SK-N-MC (cell line): Measurements from ENCODE around the gene FAM72B.
A peak's percentile ranks its signal among the peaks of the same experiment; 100 is the strongest.
"Not testable (repeated sequence)": the region's sequence is repeated elsewhere in the genome, so short reads cannot be mapped to it uniquely, and the experiment has no call there.

Experiments used
- DNase-seq: peaks from one replicate; pipeline ENCODE4 v3.0.0-alpha.2; 2011; ENCODE audit warnings: low read depth, low spot score
- H3K27ac ChIP-seq: fragments of 200-600 bp; sonication (generic); 2 replicates; pipeline ENCODE4 v1.5.1; 2016; ENCODE audit warnings: mixed run types
- H3K36me3 ChIP-seq: fragments of 200-600 bp; sonication (generic); 2 replicates; pipeline ENCODE4 v1.6.1; 2017; ENCODE audit warnings: antibody characterized with exemption, low read length, mixed read lengths; ENCODE audit not compliant: insufficient read depth
- H3K4me3 ChIP-seq: fragments of 200-600 bp; sonication (generic); 2 replicates; pipeline ENCODE4 v1.5.1; 2016
- H3K9ac ChIP-seq: fragments of 200-600 bp; sonication (generic); 2 replicates; pipeline ENCODE4 v1.8.0; 2017; ENCODE audit warnings: mixed run types, mixed read lengths; ENCODE audit not compliant: insufficient read length
- H3K9me3 ChIP-seq: fragments of 200-600 bp; sonication (generic); 2 replicates; pipeline ENCODE4 v1.6.1; 2017; ENCODE audit warnings: low read depth, mild to moderate bottlenecking, antibody characterized with exemption, low read length, moderate library complexity, mixed read lengths

FAM72B gene

GRCh38 chr1:121208375-121208774 is 24.2 kb upstream of the FAM72B start:
- not testable (repeated sequence) for H3K36me3 ChIP-seq, H3K27ac ChIP-seq, DNase-seq, H3K9me3 ChIP-seq, H3K9ac ChIP-seq, H3K4me3 ChIP-seq

DNA sequence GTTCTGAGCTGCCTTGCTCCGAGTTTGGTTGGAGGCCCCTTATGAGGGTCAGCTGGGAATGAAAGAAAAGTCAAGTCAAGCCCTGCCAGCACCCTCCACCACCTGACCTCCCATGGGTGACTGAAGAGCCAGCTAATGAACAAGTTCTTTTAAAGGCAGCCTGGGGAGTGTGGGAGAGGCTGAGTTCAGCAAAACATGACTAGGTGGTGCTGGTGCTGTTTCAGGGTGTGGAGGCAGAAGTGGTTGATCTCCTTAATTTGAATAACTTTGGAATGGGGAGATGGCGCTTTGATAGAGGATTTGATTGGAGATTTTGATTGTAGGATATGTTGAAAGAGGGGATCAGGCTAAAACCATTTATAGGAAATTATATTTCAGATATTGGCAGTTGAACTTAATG is 23.2 kb upstream of the FAM72B start:
- not testable (repeated sequence) for H3K9me3 ChIP-seq, H3K36me3 ChIP-seq, DNase-seq, H3K27ac ChIP-seq, H3K9ac ChIP-seq, H3K4me3 ChIP-seq

DNA sequence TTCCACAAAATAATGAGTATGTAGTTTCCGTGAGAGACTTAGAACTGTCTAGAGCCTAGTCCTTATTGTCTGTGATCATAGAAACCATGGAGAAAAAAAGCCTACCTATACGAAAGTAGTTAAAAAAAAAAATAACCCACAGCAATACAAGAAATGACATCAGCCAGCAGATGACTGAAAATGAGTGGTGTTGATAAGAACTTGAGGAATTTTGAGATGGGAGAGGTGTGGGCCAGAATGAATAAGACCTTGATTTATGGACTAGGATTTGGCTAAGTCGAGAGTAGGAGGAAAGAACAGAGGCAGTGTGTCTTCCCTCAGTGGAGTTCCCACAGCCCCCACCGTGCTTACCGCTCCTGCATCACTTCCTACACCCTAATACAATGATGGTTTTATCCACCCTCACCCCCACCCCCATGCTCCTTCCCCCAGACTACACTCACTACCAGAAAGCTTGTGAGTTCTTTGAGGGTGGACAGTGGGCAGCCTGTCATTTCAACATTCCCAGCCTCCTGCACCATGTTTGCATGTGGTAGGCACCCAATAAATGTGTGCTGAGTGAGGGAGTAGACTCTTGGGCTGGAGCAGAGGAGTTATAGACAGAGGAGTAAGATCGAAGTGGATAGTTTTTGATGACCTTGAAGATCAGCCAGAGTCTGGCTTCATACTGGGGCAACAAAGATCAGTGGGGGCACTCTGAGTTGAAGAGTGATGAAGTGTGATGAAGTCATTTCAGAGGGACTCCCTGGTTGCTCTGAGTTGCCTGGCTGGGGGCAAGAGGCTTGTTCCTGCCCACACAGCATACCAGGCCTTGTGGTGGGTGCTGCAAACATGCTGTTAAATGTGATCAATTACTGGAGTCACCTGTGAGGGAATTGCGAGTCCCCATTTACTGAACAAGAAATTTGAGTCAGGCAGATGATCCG is 21.9 kb upstream of the FAM72B start:
- H3K36me3 ChIP-seq, DNase-seq, H3K9me3 ChIP-seq, H3K27ac ChIP-seq, H3K4me3 ChIP-seq, H3K9ac ChIP-seq: not testable (repeated sequence)

GRCh38 chr1:121202986-121203385 is 18.8 kb upstream of the FAM72B start:
- not testable (repeated sequence) for H3K36me3 ChIP-seq, H3K27ac ChIP-seq, H3K4me3 ChIP-seq, DNase-seq, H3K9me3 ChIP-seq, H3K9ac ChIP-seq

GRCh38 chr1:121200985-121201981 is 17.1 kb upstream of the FAM72B start:
- H3K36me3 ChIP-seq, H3K4me3 ChIP-seq, H3K9me3 ChIP-seq, DNase-seq, H3K27ac ChIP-seq, H3K9ac ChIP-seq: not testable (repeated sequence)

DNA sequence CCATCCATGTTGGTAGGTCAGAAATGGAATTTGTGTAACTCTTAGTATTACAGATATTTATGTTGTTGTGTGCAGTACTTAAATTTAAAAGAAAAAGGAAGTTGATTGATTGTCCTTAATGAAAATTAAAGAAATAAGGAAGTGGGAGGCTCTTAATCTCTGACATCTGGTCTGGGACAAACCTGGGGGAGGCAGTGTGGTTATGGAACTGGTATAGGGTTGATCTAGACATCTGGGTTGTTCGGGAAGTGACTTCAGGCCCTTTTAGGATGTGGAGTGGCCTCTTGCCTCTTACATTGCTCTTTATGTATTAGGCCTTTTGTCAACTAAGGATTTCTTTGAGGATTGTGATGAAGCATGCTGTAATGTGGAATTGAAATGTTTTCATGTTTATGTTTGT is 16.1 kb upstream of the FAM72B start:
- H3K27ac ChIP-seq, H3K4me3 ChIP-seq, DNase-seq, H3K9me3 ChIP-seq, H3K36me3 ChIP-seq, H3K9ac ChIP-seq: not testable (repeated sequence)

DNA sequence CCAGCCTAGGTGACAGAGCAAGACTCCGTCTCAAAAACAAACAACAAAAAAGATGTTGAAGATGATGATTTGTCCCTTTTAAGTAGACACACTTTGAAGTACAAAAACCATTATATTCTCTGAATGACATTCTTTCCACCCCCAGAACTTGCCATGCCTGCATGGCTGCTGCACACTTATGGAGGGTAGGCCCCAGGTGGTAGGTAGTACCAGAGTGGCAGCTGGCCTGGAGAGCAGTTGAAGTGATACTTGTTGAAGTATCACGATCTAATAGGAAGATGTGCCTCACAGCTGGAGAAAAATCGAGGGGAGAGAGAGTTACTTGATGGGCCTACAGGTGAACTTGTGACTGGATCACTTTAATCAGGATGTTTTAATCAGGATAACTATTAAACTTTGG is 15.6 kb upstream of the FAM72B start:
- H3K9me3 ChIP-seq, H3K27ac ChIP-seq, DNase-seq, H3K4me3 ChIP-seq, H3K9ac ChIP-seq, H3K36me3 ChIP-seq: not testable (repeated sequence)

DNA sequence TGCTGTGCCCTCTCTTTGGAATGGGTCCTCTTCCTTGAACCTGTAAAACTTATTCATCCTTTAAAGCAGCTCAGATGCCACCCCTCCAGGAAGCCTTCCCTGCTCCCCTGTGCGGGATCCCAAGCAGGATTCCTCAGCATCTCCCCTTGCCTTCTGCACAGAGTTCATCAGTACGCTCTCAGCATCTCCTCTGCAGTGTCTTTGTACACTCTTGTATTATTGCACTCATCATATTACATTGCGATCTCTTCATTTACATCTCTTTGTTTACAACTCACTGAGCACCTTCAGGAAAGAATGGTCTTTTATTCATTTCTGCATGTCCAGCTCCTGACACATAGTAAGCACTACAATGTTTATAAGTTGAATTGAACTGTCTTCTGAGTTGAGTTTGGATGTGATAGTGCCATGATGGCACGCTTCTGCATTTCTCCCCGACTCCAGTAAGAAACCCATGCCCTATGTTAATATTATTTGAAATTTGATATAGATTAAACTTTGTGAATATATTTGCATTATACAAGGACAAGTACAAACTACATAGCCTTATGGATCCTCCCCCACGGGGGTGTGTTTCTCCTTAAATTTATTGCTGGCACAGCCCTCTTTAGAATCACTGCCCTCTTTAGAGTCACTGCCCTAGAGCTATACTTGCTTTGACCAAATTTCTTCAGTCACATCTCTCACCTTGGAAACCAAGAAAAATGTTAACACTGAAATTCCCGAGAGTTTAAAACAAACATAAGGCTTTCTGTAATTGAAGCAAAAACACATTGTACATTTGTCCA is 13.1 kb upstream of the FAM72B start:
- not testable (repeated sequence) for DNase-seq, H3K27ac ChIP-seq, H3K36me3 ChIP-seq, H3K9me3 ChIP-seq, H3K9ac ChIP-seq, H3K4me3 ChIP-seq

DNA sequence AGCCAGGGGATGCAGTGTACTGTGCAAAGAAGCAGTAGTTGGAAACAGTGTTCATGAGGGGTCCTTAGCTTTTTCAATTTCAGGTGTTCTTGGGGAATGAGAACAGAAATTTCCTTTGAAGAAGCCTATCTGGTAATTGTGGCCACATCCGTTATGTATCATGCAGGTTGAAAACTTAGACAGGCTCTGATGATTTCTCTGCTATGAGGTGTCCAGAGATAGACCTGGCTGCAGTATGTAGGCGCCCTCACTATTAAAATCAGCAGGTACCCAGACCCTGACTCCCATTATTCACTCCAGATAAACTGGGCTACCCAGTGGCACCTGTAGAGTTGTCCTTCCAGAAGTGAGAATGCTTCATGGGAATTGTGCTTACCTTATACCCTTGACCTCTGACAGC is 8.4 kb upstream of the FAM72B start:
- not testable (repeated sequence) for H3K9ac ChIP-seq, H3K4me3 ChIP-seq, H3K27ac ChIP-seq, H3K36me3 ChIP-seq, H3K9me3 ChIP-seq, DNase-seq

DNA sequence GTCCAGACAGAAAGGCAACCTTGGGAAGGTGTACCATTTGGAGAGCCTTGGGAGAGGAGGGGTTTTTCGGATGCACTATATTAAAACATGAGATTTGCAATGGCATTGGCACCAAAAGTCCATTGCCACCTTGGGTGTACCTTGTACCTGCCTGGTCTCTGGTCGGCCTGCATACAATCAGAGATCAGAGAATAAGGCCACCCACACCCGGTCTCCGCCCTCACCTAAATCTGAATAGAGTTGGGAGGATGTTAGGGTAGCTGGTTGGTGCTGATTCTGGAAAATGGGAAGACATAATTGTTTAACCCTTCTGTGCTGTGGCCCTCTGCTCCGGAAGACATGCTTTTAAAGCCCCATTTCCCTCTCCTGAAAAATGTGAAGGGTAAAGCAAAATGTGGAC is 3.8 kb upstream of the FAM72B start:
- not testable (repeated sequence) for DNase-seq, H3K9ac ChIP-seq, H3K4me3 ChIP-seq, H3K9me3 ChIP-seq, H3K27ac ChIP-seq, H3K36me3 ChIP-seq

DNA sequence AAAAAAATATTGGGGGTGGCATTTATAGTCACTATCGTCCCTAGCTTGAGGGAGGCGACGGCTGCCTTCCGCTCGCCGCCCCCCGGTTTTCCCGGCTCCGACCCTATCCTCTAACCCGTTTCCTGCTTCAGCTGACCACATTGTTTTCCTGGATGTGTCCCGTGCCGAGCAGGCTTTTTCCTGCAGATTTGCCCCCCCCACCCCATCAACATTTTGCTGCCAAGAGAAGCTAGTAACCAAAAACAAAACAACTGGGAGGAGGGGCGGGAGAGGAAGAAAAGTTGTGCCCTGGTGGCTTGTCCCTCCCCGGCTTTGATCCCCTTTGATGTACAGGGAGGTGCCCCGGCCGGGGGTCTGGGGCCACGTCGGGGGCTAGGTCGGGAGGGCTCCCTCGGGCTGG is 2.1 kb upstream of the FAM72B start:
- not testable (repeated sequence) for H3K4me3 ChIP-seq, H3K27ac ChIP-seq, H3K36me3 ChIP-seq, H3K9ac ChIP-seq, DNase-seq, H3K9me3 ChIP-seq

DNA sequence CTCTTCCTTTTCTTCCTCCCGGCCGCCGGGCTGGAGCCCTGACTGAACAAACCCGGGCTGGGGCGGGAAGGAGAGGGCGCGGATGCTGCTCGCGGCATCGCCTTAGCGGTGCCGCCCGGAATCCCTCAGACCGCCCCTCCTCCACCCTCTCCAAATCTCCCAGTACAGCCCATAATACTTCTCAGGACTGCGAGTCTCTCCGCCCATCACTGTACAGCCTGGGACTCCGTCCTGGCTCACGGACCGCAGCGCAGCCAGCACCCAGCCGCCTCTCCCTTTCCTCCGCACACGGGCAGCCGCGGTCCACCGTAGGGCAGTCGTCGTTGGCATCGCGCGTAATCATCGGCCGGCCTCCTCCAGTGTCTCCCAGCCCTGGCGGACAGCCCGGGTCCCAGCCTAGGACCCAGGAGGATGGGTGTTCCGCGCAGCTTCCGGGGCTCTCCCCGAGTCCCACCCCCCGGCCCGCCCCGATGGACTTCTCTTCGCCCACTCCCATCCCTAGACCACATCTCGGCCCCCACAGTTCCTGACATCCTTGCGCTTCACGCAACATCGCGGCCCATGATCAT is 1.1 kb upstream of the FAM72B start:
- H3K9me3 ChIP-seq, DNase-seq, H3K36me3 ChIP-seq, H3K27ac ChIP-seq, H3K9ac ChIP-seq: not testable (repeated sequence)
- peak overlapping the region; percentile 51 for H3K4me3 ChIP-seq

- not testable (repeated sequence) for H3K9me3 ChIP-seq, DNase-seq, H3K36me3 ChIP-seq, H3K9ac ChIP-seq
- H3K27ac ChIP-seq: peak overlapping the region; percentile 46; the same call in 1 of the 2 replicates
- peak overlapping the region; percentile 72 for H3K4me3 ChIP-seq
Observed at GRCh38 chr1:121183867-121184266, 273 bp downstream of the FAM72B start.
